Measurements from ENCODE around the gene MYO18B. TPM values are rescaled to one million over a fixed set of nuclear protein-coding genes. Genes with fewer than 3 reads are reported as not detected.

The MYO18B gene
- polyA plus RNA-seq, 6 donors from 2014 or later, result not detected

DNA sequence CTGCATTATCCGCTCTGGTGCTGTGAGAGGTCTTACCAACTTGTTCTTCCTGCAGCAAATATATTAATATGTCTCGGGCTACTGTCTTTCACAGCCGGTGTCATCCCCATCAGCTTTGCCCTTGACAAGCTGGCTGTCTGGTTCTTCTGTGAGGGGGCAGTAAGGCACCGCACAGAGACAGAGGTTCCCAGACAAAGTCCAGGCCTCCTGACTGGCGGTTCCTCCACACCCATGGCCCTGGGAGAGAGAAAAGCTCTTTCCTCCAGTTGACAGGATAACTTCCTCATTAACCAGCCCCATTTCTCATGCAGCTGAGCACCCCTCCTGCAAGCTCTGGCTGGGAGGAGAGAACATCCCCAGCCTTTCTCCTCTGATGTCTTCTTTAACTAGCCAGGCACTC is 214.8 kb downstream of the MYO18B start:
- H3K27me3 Mint-ChIP-seq, result no peaks in the 10 kb centered on the region
- no peak overlapping the region for H3K27ac Mint-ChIP-seq
- ATAC-seq (ENCODE audit: low read depth in 2 of 2) (no peak), DNase-seq (no peak)
- peaks cover 0 to 5% (median 0%) of the 10 kb centered on the region in 3 donors for H3K4me1 Mint-ChIP-seq
- H3K9me3 Mint-ChIP-seq, result peaks cover 0 to 4% (median 0%) of the 10 kb centered on the region in 7 donors
- no peaks in the 10 kb centered on the region for H3K36me3 Mint-ChIP-seq
- no peak overlapping the region for H3K4me3 Mint-ChIP-seq

DNA sequence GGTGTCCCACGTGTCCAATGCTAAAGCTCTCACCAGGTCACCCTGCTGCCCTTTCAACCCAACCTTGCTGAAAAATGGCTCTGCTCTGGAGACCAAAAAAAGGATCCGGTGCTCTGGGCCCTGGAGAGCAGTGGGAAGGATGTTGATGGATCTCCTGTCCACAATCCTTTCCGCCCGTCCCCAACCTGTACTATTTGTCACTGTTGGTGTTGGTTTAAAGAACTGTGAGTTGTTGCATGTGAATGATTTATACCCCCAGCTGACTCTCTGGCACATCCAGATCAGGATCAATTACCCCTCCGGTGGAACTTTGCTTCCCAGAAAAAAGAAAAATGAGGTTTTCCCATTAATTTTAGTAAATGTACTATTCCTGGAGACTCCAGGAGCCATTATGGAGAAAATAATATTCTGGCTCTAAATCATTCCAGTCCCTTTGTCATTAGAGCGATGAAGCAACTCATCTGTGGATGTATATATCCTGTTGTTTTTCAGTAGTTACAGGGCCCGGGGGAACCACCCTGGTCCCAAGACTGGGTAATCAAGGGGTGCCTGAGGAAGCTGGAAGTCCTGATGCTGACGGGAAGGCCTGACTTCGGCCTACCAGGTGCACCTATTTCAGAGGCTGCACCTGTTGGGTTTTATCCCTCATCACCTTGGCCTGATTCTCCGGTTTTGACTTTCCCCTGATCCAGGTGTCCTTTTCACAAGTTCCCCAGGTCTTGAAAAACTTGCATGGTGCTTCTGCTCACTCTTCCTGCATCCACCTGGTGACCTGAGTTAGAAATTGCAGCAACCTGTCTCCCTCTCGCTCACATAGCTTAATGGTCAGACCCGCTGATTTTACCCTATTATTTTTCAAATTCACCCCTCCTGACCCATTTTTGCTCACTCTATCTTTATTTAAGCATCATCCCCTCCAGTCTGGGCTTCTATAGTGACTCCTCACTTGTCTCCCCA is 218.1 kb downstream of the MYO18B start:
- DNase-seq, result no peak
- H3K9me3 Mint-ChIP-seq, result peaks cover 3 to 15% (median 10%) of the 10 kb centered on the region in 7 donors
- H3K27ac Mint-ChIP-seq, result no peak overlapping the region
- H3K4me3 Mint-ChIP-seq, result no peak overlapping the region
- H3K27me3 Mint-ChIP-seq, result peaks cover 0 to 8% (median 6%) of the 10 kb centered on the region in 3 donors
- peaks cover 0 to 10% (median 2%) of the 10 kb centered on the region in 3 donors for H3K4me1 Mint-ChIP-seq
- ATAC-seq (ENCODE audit: low read depth in 2 of 2), result no peak
- H3K36me3 Mint-ChIP-seq, result peaks cover 7 to 9% of the 10 kb centered on the region in 2 donors

DNA sequence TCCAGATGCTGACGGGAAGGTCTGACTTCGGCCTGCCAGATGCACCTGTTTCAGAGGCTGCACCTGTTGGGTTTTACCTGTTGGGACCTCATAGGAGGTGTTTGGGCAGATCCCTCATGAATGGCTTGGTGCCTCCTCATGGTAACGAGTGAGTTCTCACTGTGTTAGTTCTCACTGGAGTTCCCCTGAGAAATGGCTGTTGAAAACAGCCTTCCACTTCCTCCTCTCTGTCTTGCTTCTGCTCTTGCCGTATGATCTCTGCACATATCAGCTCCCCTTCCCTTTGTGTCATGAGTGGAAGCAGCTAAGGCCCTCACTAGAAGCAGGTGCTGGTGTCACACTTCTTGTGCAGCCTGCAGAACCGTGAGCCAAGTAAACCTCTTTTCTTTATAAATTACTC is 219.7 kb downstream of the MYO18B start:
- peak overlapping the region in 1 of 6 donors; percentile 12 for H3K27ac Mint-ChIP-seq
- H3K4me1 Mint-ChIP-seq, result peaks cover 0 to 10% (median 6%) of the 10 kb centered on the region in 3 donors
- no peak for DNase-seq
- peaks cover 5 to 17% (median 11%) of the 10 kb centered on the region in 3 donors for H3K27me3 Mint-ChIP-seq
- H3K36me3 Mint-ChIP-seq, result peaks cover 7 to 9% of the 10 kb centered on the region in 2 donors
- peak in 1 of 2 donors; percentile 37 for ATAC-seq (ENCODE audit: low read depth in 2 of 2)
- no peak overlapping the region for H3K4me3 Mint-ChIP-seq
- H3K9me3 Mint-ChIP-seq, result peaks cover 3 to 15% (median 10%) of the 10 kb centered on the region in 7 donors

DNA sequence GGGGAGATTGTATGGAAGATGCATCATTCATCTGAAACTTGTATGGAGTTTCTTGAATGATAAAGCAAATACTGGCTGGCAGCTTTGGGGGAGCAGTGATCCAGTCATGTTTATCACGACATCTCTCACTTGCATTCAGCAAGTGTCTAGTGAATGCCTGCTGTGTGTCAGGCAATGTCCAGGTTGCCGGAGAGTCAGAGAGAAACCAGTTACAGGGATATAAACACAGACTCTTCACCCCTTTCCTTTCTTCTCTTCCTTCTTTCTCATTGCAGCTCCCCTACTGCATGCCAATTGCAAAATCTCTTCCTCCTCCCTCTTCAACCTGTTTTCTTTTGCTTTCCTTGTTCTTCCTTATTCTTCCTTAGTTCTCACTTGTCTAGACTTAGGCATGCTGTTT is 220.7 kb downstream of the MYO18B start:
- peaks cover 3 to 15% (median 10%) of the 10 kb centered on the region in 7 donors for H3K9me3 Mint-ChIP-seq
- ATAC-seq (ENCODE audit: low read depth in 2 of 2) (no peak), DNase-seq (no peak)
- peaks cover 0 to 10% (median 6%) of the 10 kb centered on the region in 3 donors for H3K4me1 Mint-ChIP-seq
- peaks cover 7 to 9% of the 10 kb centered on the region in 2 donors for H3K36me3 Mint-ChIP-seq
- no peak overlapping the region for H3K4me3 Mint-ChIP-seq
- peaks cover 6 to 19% (median 11%) of the 10 kb centered on the region in 3 donors for H3K27me3 Mint-ChIP-seq
- no peak overlapping the region for H3K27ac Mint-ChIP-seq

DNA sequence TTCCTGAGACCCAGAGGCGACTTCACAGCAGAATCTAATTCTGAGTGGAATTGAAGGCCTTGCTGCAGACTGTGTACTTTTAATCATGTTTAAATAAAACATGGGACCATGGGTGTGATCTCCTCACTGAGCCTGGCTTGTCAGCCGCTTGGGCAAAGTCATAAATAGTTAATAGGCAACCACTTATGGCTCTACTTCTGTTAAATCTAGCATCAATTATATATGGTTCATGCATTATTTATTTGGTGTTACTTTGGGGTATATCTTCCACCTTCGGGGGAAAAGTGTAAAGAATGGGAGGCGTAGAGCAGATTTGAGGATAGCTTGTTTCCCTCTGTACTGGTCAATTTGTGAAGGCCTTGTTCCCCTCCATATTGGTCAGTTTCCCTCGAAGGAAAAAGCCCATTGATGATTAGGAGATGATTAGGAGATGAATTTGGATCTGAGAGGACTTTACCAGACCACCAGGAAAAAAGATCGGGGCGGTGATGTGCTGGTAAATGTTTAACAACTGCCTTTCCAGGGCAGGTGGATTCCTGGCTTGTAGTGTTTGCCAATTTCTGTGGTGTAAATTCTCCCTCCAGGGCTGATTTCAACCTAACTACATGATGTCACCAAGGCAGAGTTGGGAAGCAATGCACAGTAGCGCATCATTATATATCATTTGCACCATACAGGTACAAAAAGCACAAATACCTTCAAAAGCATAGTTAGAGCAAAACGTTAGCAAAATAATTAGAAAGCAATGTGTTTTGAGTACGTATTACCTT is 223.2 kb downstream of the MYO18B start:
- no peak overlapping the region for H3K4me3 Mint-ChIP-seq
- peaks cover 0 to 10% (median 6%) of the 10 kb centered on the region in 3 donors for H3K4me1 Mint-ChIP-seq

DNA sequence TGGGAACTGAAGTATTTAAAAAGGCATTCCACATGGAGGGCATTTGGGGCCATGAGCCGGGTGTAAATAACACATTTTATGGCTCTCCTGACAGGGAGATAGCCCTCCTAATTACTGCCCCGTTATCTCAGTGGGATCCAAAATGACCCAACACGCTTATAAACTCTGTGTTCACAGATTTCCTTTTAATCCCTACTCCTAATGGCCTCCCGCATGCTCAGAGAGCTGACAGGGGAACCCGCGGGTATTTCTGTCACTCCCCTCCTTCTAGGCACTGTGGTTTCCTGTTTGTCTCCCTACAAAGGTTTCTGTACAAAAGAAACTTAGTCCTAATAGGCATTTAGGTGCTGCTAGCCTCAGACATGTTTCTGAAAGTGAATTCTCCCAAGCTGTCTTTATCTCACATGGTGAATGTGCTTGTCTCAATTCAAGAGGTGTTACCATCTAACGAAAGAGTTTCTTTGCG is 224.5 kb downstream of the MYO18B start:
- peaks cover 0 to 10% (median 8%) of the 10 kb centered on the region in 3 donors for H3K4me1 Mint-ChIP-seq
- H3K27ac Mint-ChIP-seq, result no peak overlapping the region
- H3K27me3 Mint-ChIP-seq, result peaks cover 6 to 19% (median 11%) of the 10 kb centered on the region in 3 donors
- H3K9me3 Mint-ChIP-seq, result peaks cover 3 to 15% (median 8%) of the 10 kb centered on the region in 7 donors
- H3K36me3 Mint-ChIP-seq, result peaks cover 7 to 9% of the 10 kb centered on the region in 2 donors
- DNase-seq (no peak), ATAC-seq (ENCODE audit: low read depth in 2 of 2) (no peak)
- H3K4me3 Mint-ChIP-seq, result no peak overlapping the region

More for the DNA sequence above, 223.2 kb downstream of the MYO18B start:
- no peak for ATAC-seq (ENCODE audit: low read depth in 2 of 2)
- H3K9me3 Mint-ChIP-seq, result peaks cover 3 to 15% (median 10%) of the 10 kb centered on the region in 7 donors
- H3K27me3 Mint-ChIP-seq, result peaks cover 6 to 19% (median 11%) of the 10 kb centered on the region in 3 donors
- peaks cover 7 to 9% of the 10 kb centered on the region in 2 donors for H3K36me3 Mint-ChIP-seq
- no peak overlapping the region for H3K27ac Mint-ChIP-seq
- no peak for DNase-seq

DNA sequence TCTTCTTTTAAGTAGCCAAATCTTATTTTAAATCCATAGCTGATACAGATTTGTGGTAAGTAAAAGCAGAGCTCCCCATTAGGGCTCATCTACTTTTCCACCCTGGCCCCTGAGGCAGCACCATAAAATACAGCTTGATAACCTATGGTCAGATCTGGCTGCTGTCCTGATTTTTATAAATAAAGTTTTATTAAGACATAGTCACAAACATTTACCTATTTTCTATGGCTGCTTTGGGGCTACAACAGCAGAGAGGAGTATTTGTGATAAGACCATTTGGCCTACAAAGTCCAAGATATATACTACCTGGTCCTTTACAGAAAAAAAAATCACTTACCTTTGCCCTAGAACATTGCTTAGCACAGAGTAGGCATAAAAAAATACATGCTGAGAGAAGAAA is 227.3 kb downstream of the MYO18B start:
- H3K4me3 Mint-ChIP-seq, result no peak overlapping the region
- H3K4me1 Mint-ChIP-seq, result peaks cover 0 to 8% (median 0%) of the 10 kb centered on the region in 3 donors
- H3K36me3 Mint-ChIP-seq, result no peaks in the 10 kb centered on the region
- no peak overlapping the region for H3K27ac Mint-ChIP-seq
- peaks cover 6 to 26% (median 11%) of the 10 kb centered on the region in 3 donors for H3K27me3 Mint-ChIP-seq
- ATAC-seq (ENCODE audit: low read depth in 2 of 2) (no peak), DNase-seq (no peak)
- H3K9me3 Mint-ChIP-seq, result no peaks in the 10 kb centered on the region

DNA sequence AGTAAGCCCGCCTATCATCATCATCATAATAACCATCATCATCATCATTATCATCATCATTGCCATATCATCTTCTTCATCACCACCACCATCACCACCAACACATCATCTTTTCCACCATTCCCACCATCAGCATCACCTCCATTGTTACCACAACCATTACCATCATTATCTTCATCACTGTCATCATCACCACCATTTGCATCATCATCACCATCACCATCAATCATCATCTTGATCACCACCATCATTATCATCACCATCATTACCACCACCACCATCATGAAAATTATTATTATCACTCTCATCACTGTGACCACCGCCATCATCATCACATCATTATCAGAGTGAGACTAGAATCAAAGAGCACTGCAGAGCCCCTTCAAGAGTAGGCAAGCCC is 227.9 kb downstream of the MYO18B start:
- ATAC-seq (ENCODE audit: low read depth in 2 of 2), result no peak
- no peaks in the 10 kb centered on the region for H3K9me3 Mint-ChIP-seq
- no peak overlapping the region for H3K27ac Mint-ChIP-seq
- no peaks in the 10 kb centered on the region for H3K36me3 Mint-ChIP-seq
- H3K4me1 Mint-ChIP-seq, result peaks cover 0 to 8% (median 0%) of the 10 kb centered on the region in 3 donors
- no peak for DNase-seq
- H3K4me3 Mint-ChIP-seq, result no peak overlapping the region
- H3K27me3 Mint-ChIP-seq, result peaks cover 6 to 20% (median 7%) of the 10 kb centered on the region in 3 donors

DNA sequence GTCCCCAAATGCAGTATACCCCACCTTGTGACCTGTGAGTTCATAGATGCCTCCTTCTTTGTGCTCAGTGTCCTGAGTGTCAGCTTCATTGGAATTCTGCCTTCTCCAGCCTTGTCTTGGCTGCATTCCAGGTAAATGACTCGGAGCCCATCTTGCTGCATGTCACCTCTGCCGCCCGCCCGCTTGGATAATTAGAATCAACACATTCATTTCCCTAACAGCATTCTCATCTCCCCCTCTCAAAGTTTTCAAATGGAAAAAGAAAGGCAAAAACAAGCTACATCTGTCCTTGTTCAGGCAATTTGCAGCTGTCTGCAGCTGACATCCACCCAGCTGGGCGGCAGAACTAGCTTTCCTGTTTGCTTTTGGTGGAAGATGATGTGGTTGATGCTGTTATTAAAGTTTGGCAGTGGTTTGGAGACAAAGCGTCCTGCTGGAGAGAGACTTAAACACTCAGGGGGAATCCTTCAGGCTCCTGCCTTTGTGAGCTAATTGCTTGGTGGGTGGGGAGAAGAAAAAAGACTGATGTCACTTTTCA is 228.5 kb downstream of the MYO18B start:
- H3K27me3 Mint-ChIP-seq, result peaks cover 2 to 15% (median 6%) of the 10 kb centered on the region in 3 donors
- peaks cover 0 to 8% (median 0%) of the 10 kb centered on the region in 3 donors for H3K4me1 Mint-ChIP-seq
- H3K4me3 Mint-ChIP-seq, result no peak overlapping the region
- DNase-seq, result no peak
- ATAC-seq (ENCODE audit: low read depth in 2 of 2), result no peak
- no peaks in the 10 kb centered on the region for H3K9me3 Mint-ChIP-seq
- H3K27ac Mint-ChIP-seq, result no peak overlapping the region
- no peaks in the 10 kb centered on the region for H3K36me3 Mint-ChIP-seq

DNA sequence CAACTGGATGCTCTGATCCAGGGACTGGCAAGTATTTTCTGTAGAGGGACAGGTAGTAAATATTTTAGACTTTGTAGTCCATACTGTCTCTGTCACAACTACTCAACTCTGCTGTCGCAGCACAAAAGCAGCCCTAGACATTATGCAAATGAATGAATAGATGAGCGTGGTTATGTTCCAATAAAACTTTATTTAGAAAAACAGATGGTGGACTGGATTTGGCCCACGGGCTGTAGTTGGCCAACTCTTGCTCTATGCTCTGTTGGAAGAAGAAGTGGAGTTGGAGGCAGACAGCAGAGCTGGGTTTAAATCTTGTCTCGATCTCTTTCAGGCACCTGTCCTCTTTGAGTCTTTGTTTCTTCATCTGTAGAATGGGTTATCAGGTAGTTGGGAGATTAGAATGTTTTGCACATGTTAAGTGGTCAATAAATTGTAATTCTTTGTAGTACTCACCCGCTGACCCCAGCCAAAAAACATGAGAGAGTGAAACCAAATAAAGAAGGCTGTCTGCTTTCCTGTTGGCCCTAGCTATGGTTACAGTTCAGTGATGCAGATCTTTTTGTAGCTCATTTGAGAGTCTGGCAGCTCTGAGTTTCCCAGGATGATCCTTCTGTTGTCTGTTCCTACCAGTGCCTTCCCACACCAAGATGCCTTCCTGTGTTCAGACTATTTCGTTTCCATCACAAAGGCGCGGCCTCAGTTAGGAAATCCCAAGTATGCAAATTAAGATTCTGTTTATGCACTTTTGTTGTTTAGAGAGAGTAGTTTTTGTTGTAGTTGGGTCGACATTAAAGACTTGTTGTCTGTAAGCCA is 229.2 kb downstream of the MYO18B start:
- Mint-ChIP-seq H3K4me1 (peaks cover 0 to 8% (median 0%) of the 10 kb centered on the region in 3 donors), H3K27ac (peak overlapping the region in 1 of 6 donors; percentile 16), H3K36me3 (no peaks in the 10 kb centered on the region), H3K9me3 (no peaks in the 10 kb centered on the region), H3K4me3 (no peak overlapping the region), H3K27me3 (peaks cover 0 to 13% (median 6%) of the 10 kb centered on the region in 3 donors)
- ATAC-seq (ENCODE audit: low read depth in 2 of 2) (no peak), DNase-seq (no peak)

DNA sequence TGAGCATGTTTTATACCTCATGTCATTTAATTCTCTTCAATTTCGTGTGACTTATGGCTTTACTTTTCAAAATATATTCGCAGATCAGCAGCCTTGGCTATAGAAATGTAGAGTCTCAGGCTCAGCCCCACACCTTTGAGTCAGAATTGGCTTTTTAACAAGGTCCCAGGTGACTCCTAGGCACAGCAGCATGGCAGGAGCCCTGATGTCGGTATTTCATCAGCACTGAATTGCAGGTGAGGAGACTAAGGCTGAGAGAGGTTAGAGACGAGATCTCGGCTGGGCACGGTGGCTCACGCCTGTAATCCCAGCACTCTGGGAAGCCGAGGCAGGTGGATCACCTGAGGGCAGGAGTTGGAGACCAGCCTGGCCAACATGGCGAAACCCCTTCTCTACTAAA is 230.4 kb downstream of the MYO18B start:
- DNase-seq (no peak), ATAC-seq (ENCODE audit: low read depth in 2 of 2) (no peak)
- Mint-ChIP-seq H3K4me1 (peaks cover 0 to 4% (median 0%) of the 10 kb centered on the region in 3 donors), H3K9me3 (no peaks in the 10 kb centered on the region), H3K27me3 (peaks cover 0 to 11% (median 4%) of the 10 kb centered on the region in 3 donors), H3K4me3 (no peak overlapping the region), H3K27ac (no peak overlapping the region), H3K36me3 (no peaks in the 10 kb centered on the region)

DNA sequence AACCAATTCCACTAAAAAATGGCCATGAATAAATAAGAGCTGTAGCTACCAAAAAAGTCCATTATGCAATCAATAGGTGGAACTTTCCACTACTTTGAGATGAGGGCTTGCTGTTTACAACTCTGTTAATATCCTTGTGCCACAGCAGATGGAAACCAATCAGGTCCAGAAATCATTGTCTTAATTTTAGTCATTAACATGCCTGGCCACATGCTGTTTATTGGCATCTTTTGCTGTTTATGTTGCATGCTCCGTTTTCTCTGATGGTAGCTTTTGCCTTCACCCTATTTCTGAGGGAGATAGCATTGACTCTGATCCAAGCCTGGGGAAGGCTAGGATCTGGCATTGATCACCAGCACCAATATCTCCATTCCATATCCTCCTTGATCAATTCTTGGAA is 234.4 kb downstream of the MYO18B start:
- DNase-seq (no peak), ATAC-seq (ENCODE audit: low read depth in 2 of 2) (no peak)
- peaks cover 0 to 5% (median 0%) of the 10 kb centered on the region in 7 donors for H3K9me3 Mint-ChIP-seq
- no peaks in the 10 kb centered on the region for H3K36me3 Mint-ChIP-seq
- H3K27ac Mint-ChIP-seq, result peak overlapping the region in 1 of 6 donors; percentile 47
- no peak overlapping the region for H3K4me3 Mint-ChIP-seq
- peaks cover 0 to 1% (median 0%) of the 10 kb centered on the region in 3 donors for H3K4me1 Mint-ChIP-seq
- peaks cover 5 to 25% (median 9%) of the 10 kb centered on the region in 3 donors for H3K27me3 Mint-ChIP-seq
